Neural progenitor cell (in vitro differentiated cells): ENCODE results near the gene PRKAR1A.

Experiments used
- EZH2 ChIP-seq: fragments of 200-600 bp; sonication (generic); IDR thresholded peaks from 2 replicates; pipeline ENCODE4 v1.6.1; 2017; ENCODE audit warnings: antibody characterized with exemption, mild to moderate bottlenecking, moderate library complexity
- EZH2phosphoT487 ChIP-seq: fragments of 200-600 bp; sonication (generic); IDR thresholded peaks from 2 replicates; pipeline ENCODE4 v1.6.1; 2017; ENCODE audit warnings: antibody characterized with exemption
- TF ChIP-seq, protein P1 (sequence below): fragments of 200-600 bp; sonication (generic); IDR thresholded peaks from 2 replicates; pipeline ENCODE4 v1.5.1; 2017; ENCODE audit warnings: antibody characterized with exemption, mild to moderate bottlenecking

DNA sequence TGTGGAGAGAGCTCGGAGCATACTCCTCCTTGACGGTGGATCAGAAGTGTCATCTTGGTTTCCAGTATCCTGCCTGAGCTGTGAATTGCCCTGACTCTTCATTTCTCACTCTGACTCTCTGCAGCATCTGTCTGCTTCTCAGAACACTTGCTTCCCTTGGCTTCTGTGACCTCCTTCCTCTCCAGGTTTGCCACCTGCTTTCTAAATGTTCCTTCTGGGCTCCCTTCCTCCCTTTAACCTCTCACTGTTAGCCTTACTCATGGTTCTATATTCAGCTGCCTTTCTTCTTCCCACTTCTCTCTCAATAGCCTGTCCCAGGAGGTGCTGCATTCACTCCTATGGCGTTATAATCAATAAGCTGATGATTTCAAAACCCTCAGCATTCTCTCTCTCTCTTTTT lies 11.2 kb upstream of the PRKAR1A start:
- TF ChIP-seq, protein P1, sequence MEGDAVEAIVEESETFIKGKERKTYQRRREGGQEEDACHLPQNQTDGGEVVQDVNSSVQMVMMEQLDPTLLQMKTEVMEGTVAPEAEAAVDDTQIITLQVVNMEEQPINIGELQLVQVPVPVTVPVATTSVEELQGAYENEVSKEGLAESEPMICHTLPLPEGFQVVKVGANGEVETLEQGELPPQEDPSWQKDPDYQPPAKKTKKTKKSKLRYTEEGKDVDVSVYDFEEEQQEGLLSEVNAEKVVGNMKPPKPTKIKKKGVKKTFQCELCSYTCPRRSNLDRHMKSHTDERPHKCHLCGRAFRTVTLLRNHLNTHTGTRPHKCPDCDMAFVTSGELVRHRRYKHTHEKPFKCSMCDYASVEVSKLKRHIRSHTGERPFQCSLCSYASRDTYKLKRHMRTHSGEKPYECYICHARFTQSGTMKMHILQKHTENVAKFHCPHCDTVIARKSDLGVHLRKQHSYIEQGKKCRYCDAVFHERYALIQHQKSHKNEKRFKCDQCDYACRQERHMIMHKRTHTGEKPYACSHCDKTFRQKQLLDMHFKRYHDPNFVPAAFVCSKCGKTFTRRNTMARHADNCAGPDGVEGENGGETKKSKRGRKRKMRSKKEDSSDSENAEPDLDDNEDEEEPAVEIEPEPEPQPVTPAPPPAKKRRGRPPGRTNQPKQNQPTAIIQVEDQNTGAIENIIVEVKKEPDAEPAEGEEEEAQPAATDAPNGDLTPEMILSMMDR, result no peak
- no peak for TF ChIP-seq EZH2
- no peak for TF ChIP-seq EZH2phosphoT487
